MV-4-11 (cell line): ENCODE data around the gene UBXN1.

Experiments used
- DNase-seq: peaks from one replicate; lab custom pipeline; 2025; lab: John Stamatoyannopoulos, UW

Gene UBXN1

DNA sequence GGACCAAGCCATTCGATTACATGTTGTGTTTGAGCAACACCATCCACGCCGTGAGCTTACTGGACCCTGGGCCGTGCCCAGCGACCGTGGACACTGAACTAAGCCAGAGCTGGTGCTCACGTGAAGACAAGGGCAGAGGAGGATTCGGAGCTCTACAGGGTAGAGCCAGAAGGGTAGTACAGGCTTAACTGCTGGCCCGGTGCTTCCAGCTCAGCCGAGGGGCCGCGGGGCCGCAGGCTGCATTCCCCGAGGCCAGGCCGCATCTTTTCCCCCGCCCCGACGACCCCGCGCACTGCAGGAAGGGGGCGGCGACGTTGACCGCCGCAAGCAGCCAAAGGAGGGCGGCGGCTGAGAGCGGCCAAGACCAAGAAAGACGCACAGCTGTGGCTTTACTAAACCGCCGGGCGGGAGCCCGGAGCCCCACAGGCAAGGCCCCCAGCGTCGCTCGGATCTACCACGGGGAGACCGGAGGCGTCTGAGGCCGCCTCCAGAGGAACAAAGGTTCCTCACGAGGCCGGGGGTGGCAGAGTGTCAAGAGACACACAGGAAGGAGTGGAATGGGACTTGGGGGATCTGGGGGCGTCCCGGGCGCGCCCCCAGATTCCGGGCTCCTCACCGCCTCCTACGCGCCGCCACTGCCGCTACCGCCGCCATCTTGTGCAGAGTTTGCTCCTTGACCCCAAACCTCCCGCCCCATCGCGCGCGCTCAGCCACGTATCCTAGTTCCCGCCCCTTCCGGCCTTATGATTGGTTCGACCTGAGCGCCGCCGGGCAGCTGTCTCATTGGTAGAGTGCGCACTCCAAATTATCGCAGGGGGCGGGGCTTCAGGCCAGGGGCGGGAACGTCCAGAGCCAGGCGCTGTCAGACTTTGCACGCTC is 32.7 kb downstream of the UBXN1 start, which contains the start of gene GANAB:
Gene GANAB (minus strand): TSS at position 668 of the 879 bp plus-strand sequence. CDS start 14 bp downstream, at position 654.
- DNase-seq = peak; percentile 97

DNA sequence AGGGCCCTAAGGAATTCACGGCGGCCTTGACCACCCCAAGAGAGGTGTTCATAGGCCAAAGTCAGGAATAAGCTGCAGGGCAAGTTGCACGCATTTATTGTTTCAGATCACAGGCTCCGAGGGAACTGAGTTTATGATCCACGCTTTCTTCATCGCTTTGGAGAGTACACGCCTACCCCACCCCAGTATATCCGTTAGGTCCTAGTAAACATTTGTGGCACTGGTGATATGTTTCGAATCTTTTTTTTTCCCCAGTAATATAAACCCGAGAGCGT is 33.3 kb downstream of the UBXN1 start:
- no peak for DNase-seq

DNA sequence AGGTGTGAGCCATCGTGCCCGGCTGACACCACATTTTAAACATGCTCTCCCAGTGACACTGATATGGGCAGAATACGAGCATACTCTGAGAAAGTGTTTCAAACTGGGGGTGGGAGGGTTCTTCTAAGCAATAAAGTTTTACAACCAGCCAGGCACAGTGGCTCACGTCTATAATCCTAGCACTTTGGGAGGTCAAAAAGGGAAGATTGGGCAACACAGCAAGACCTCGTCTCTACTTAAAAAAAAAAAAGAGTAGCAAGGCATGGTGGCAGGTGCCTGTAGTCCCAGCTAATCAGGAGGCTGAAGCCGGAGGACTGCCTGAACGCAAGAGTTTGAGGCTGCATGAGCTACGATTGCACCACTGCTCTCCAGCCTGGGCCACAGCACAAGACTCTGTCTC is 34.7 kb downstream of the UBXN1 start:
- peak; percentile 36 for DNase-seq

DNA sequence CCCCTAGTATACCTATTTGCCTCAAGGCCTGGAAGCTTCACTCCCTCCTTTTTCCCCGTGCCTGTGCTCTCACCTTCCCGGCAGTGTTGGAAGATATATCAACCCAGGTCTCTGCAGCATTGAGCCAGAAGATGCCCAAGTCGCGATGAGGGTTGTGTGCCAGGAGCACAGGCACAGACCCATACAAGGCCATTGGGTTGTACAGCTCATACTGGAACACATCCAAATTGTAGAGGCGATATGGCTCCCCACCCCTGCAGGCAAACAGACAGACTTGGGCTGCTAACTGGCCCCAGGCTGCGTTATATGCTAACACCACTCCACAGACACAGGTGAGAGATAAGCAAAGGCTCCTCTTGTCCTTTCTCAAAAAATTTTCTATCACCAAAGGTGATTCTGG is 46.4 kb downstream of the UBXN1 start:
- DNase-seq = no peak

DNA sequence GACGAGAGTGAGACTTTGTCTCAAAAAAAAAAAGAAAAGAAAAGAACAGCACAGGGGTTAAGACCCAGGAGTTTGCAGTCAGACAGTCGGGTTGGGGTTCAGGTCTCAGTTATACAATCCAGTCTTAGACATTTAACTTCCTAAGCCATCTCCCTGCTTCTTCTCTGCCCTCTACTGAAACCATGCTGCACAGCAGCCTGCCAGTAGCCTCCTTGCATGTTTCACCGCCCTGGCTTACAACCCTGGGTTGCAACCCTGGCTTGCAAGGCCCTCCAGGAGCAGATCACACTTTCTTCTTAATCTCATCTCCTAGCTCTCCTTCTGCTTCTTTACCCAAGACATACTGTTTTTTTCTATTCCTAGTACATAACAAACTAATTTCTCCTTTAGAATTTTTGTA is 51.2 kb downstream of the UBXN1 start:
- peak; percentile 1 for DNase-seq
